PC-9 (cell line): Measurements from ENCODE around the gene RBM28. TPM values are rescaled to one million over a fixed set of nuclear protein-coding genes. Genes with fewer than 3 reads are reported as not detected.

Source experiments
- BruUV-seq: library from RNA; stranded (reverse); fragments of 400-500 nt; replicated peaks from 2 replicates; lab custom pipeline; 2021; lab: Mats Ljungman, UMichigan
- CTCF ChIA-PET: fragments of 300-600 bp; sonication (Branson Sonifier 250); formaldehyde crosslinking; loops from one replicate; lab custom pipeline; 2022; ENCODE audit warnings: antibody characterized with exemption; lab: Charles Lee
- POLR2A ChIA-PET: fragments of 300-600 bp; sonication (Branson Sonifier 250); formaldehyde crosslinking; loops from one replicate; lab custom pipeline; 2022; ENCODE audit warnings: antibody characterized with exemption; ENCODE audit not compliant: unreplicated experiment; lab: Charles Lee
- DNase-seq, 2 experiments: peaks; one replicate each; pipeline versions ENCODE4 v3.0.0 to v3.0.0-alpha.2; 2015 to 2022; ENCODE audit warnings: mixed read lengths in 1 of 2
- H2AFZ ChIP-seq: fragments of 200-600 bp; sonication (generic); 2 replicates; pipeline ENCODE4 v1.8.1; 2017; ENCODE audit warnings: antibody characterized with exemption
- H3F3A ChIP-seq: fragments of 200-600 bp; sonication (generic); 2 replicates; pipeline ENCODE4 v1.8.1; 2017; ENCODE audit warnings: antibody characterized with exemption, mild to moderate bottlenecking, low read depth; ENCODE audit not compliant: insufficient read depth
- H3K27ac ChIP-seq: fragments of 200-600 bp; sonication (generic); 2 replicates; pipeline ENCODE4 v1.6.1; 2016; ENCODE audit warnings: mixed run types
- H3K27me3 ChIP-seq: fragments of 200-600 bp; sonication (generic); 2 replicates; pipeline ENCODE4 v1.6.1; 2016; ENCODE audit warnings: low read depth, mixed run types; ENCODE audit not compliant: insufficient read depth
- H3K36me3 ChIP-seq: fragments of 200-600 bp; sonication (generic); 2 replicates; pipeline ENCODE4 v1.6.1; 2016; ENCODE audit warnings: low read depth, mixed run types
- H3K4me1 ChIP-seq: fragments of 200-600 bp; sonication (generic); replicated peaks from 2 replicates; pipeline ENCODE4 v1.6.1; 2016; ENCODE audit warnings: mixed run types; ENCODE audit not compliant: insufficient read depth
- H3K4me2 ChIP-seq: fragments of 200-600 bp; sonication (generic); 2 replicates; pipeline ENCODE4 v1.6.1; 2017; ENCODE audit warnings: mixed run types
- H3K4me3 ChIP-seq: fragments of 200-600 bp; sonication (generic); 2 replicates; pipeline ENCODE4 v1.6.1; 2016; ENCODE audit warnings: mixed run types
- H3K79me2 ChIP-seq: fragments of 200-600 bp; sonication (generic); 2 replicates; pipeline ENCODE4 v1.6.1; 2017; ENCODE audit warnings: low read depth, mixed run types
- H3K9me2 ChIP-seq: fragments of 200-600 bp; sonication (generic); 2 replicates; pipeline ENCODE4 v1.8.1; 2017; ENCODE audit warnings: mild to moderate bottlenecking; ENCODE audit not compliant: insufficient read depth
- H3K9me3 ChIP-seq: fragments of 200-600 bp; sonication (generic); 2 replicates; pipeline ENCODE4 v1.8.1; 2016; ENCODE audit warnings: low read depth; ENCODE audit not compliant: insufficient read depth
- H4K20me1 ChIP-seq: fragments of 200-600 bp; sonication (generic); 2 replicates; pipeline ENCODE4 v1.8.1; 2017; ENCODE audit not compliant: insufficient read depth
- EZH2 ChIP-seq: fragments of 200-600 bp; sonication (generic); IDR thresholded peaks from 2 replicates; pipeline ENCODE4 v1.8.0; 2017; ENCODE audit warnings: antibody characterized with exemption, low read depth
- intact Hi-C: fragments of 100-400 bp; cut with micrococcal nuclease; formaldehyde crosslinking; loops from one replicate; pipeline ENCODE4 v1.10.0; 2022; ENCODE audit not compliant: unreplicated experiment
- total RNA-seq: library from RNA; stranded (reverse); gene quantifications from 2 replicates; pipeline ENCODE4 v1.2.3, GENCODE V29; 2021
- TF ChIP-seq, protein P1 (sequence below): fragments of 200-600 bp; sonication (generic); conservative IDR thresholded peaks from 2 replicates; pipeline ENCODE4 v1.6.1; 2017; ENCODE audit warnings: mixed run types, antibody characterized with exemption, mild to moderate bottlenecking, moderate library complexity

The RBM28 gene
- total RNA-seq, 1 experiment from 2014 or later = 59.6 TPM

DNA sequence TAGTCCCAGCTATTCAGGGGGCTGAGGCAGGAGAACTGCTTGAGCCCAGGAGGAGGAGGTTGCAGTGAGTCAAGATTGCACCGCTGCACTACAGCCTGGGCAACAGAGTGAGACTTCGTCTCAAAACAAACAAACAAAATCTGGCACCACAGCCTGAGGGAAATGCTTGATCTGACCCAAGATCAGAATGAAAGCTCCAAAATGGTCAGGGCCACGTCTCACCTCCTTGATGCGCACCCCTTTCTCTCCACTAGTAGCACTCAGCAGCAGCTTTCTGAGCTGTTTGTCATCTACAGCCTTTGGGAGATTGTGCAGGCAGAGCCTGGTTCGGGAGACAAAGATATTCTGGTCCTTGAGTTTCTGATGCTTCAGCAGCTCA, 22.7 kb downstream of the RBM28 start:
- H3F3A ChIP-seq = no peaks in the 10 kb centered on the region; the same call in 1 of the 2 replicates
- H3K9me2 ChIP-seq = no peaks in the 10 kb centered on the region
- H4K20me1 ChIP-seq = no peaks in the 10 kb centered on the region
- H3K9me3 ChIP-seq = no peaks in the 10 kb centered on the region
- no peak overlapping the region for H3K4me3 ChIP-seq
- no peak for DNase-seq
- no peak overlapping the region for H2AFZ ChIP-seq
- no TSS peak for BruUV-seq
- no peaks in the 10 kb centered on the region for H3K27me3 ChIP-seq
- intact Hi-C loops = loop anchor here (5.0 kb wide), 1 partner anchor 184 kb away; no protein-coding TSS in a partner anchor
- no peak overlapping the region for H3K4me2 ChIP-seq
- ChIA-PET CTCF (interaction anchor here (0.5 kb wide), 1 partner anchor 616 kb away, joined by 3 read pairs; no protein-coding TSS in a partner anchor), POLR2A (no interaction called here)
- H3K27ac ChIP-seq = no peak overlapping the region
- peaks cover 18% of the 10 kb centered on the region; the same call in 1 of the 2 replicates for H3K36me3 ChIP-seq
- no peaks in the 10 kb centered on the region for H3K4me1 ChIP-seq
- TF ChIP-seq EZH2 = no peak
- TF ChIP-seq, protein P1, sequence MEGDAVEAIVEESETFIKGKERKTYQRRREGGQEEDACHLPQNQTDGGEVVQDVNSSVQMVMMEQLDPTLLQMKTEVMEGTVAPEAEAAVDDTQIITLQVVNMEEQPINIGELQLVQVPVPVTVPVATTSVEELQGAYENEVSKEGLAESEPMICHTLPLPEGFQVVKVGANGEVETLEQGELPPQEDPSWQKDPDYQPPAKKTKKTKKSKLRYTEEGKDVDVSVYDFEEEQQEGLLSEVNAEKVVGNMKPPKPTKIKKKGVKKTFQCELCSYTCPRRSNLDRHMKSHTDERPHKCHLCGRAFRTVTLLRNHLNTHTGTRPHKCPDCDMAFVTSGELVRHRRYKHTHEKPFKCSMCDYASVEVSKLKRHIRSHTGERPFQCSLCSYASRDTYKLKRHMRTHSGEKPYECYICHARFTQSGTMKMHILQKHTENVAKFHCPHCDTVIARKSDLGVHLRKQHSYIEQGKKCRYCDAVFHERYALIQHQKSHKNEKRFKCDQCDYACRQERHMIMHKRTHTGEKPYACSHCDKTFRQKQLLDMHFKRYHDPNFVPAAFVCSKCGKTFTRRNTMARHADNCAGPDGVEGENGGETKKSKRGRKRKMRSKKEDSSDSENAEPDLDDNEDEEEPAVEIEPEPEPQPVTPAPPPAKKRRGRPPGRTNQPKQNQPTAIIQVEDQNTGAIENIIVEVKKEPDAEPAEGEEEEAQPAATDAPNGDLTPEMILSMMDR = no peak
- no peaks in the 10 kb centered on the region for H3K79me2 ChIP-seq

GRCh38 chr7:128318691-128319090, 25.0 kb downstream of the RBM28 start:
- Histone ChIP-seq H3K4me3 (no peak overlapping the region), H3K36me3 (peaks cover 22% of the 10 kb centered on the region), H2AFZ (no peak overlapping the region), H3K4me2 (no peak overlapping the region), H3F3A (no peaks in the 10 kb centered on the region; the same call in 1 of the 2 replicates), H3K27ac (no peak overlapping the region), H3K9me3 (no peaks in the 10 kb centered on the region), H3K27me3 (no peaks in the 10 kb centered on the region), H3K4me1 (no peaks in the 10 kb centered on the region), H3K9me2 (no peaks in the 10 kb centered on the region), H3K79me2 (no peaks in the 10 kb centered on the region), H4K20me1 (no peaks in the 10 kb centered on the region)
- no TSS peak for BruUV-seq
- POLR2A ChIA-PET = no interaction called here
- intact Hi-C loops = no loop called here
- CTCF ChIA-PET = interaction anchor here (0.6 kb wide), 1 partner anchor 60 kb away, joined by 4 read pairs; no protein-coding TSS in a partner anchor
- DNase-seq = no peak
- TF ChIP-seq, protein P1 = no peak
- no peak for TF ChIP-seq EZH2

DNA sequence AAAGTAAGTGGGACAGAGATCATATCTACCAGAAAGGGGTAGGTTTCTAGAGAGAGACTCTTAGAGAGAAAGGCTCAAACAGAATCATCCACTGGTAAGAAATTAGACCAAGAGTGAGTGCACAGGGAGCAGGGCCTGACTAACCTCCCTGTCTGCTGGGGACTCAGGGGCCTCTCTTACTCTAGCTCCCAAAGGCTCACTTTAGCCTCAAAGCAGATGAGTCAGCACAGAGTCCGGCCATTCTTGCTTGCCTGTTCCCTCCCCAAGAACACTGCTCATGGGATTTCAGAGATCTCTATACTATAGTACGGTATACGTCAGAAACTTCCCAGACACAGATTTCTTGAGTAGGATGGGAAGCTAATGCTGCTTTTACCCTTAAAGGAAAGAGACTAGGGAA, 32.7 kb downstream of the RBM28 start:
- Histone ChIP-seq H3K27ac (no peak overlapping the region), H3K4me3 (no peak overlapping the region), H3K9me3 (no peaks in the 10 kb centered on the region), H3K4me1 (no peaks in the 10 kb centered on the region), H3K4me2 (no peak overlapping the region), H4K20me1 (no peaks in the 10 kb centered on the region), H3K27me3 (no peaks in the 10 kb centered on the region), H3F3A (no peaks in the 10 kb centered on the region; the same call in 1 of the 2 replicates), H3K9me2 (no peaks in the 10 kb centered on the region), H3K79me2 (no peaks in the 10 kb centered on the region), H2AFZ (no peak overlapping the region), H3K36me3 (peaks cover 45% of the 10 kb centered on the region)
- intact Hi-C loops = no loop called here
- BruUV-seq = no TSS peak
- POLR2A ChIA-PET = no interaction called here
- CTCF ChIA-PET = no interaction called here
- no peak for TF ChIP-seq EZH2
- TF ChIP-seq, protein P1 = no peak
- DNase-seq = no peak
